ENCODE measurements around the gene FAM184B.
"Not testable (repeated sequence)": the region's sequence is repeated elsewhere in the genome, so short reads cannot be mapped to it uniquely, and the experiment has no call there.

The FAM184B gene

GRCh38 chr4:17680559-17681280, 100.7 kb downstream of the FAM184B start:
- no peak for DNase-seq

- DNase-seq: no peak
These were observed 111.0 kb downstream of the FAM184B start for GRCh38 chr4:17670423-17670822.

DNA sequence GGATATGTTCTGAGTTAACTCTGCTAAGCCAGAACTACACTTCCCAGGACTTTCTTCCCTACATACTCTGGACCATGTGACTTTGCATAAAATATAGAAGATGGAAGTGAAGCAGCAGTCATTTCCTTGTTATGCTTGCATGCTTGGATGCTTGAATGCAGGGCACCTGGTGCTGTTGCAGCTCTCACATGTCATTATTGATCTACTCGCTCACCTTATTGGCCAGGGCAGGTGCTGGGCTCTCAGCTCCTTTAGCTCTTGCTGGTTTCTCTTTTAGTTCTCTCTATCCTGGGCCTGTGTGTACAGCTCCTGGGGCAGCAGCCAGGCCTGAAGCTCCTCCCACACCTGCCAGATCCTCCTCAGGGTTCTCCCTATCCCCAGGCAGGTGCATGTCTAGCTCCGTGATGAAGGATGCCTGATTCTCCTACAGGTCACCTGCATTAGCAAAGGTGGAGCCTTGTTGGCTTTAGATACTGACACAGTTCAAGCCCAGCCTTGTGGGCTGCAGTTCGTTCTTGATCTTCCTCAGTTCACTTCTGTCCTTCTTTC, 113.7 kb downstream of the FAM184B start:
- DNase-seq: no peak

DNA sequence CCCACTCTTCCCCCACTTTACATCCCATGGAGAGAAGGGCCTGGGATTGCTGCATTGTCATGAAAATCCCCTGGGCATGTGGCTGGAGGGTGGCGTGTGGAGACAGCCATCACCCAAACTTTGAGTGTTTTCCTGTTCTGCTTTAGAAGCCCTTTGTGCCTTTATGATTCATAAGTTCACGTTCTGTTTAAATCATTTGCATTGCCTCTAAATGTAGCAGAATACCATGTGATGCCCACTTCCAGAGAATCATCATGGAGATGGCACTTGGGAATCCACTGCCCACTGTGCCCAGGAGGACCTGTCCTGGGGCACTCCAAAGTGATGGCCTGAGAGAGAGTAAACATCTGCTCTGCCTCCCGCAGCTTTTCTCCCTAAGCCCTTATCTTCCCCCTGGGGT, 114.2 kb downstream of the FAM184B start:
- DNase-seq: no peak

GRCh38 chr4:17665852-17666251, 115.6 kb downstream of the FAM184B start:
- DNase-seq: no peak

DNA sequence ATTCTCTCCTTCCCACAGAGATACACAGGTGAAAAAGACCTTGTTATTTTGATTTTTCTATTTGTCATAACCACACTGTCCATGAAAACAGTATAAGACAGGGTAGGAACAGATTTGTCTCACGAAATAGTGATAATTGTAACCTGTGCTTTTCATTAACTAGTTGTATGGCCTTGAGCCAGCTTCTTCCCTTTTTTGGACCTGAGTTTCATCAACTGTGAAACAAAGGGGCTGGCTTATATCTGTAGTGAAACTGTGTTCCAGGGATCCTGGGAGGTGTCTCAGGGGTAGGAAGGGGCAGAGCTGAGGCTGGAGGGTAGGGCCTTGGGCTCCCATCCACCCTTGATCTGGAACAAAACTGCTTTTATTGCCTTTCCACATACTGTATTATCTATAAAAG, 116.1 kb downstream of the FAM184B start:
- no peak for DNase-seq

- DNase-seq: no peak
These were observed 116.7 kb downstream of the FAM184B start for GRCh38 chr4:17664755-17665154.

DNA sequence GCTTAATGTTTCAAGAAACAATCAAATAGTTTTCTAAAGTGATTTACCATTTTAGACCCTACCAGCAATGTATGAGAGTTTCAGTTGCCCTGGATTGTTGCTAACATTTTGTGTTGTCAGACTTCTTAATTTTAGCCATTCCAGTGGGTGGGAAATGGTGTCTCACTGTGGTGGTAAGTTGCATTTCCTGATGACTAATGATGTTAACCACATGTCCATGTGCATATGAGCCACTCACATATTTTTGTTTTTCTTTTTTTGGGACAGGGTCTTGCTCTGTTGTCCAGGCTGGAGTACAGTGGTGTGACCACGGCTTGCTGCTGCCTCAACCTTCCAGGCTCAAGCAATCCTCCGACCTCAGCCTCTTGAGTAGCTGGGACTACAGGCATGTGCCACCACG, 118.7 kb downstream of the FAM184B start:
- DNase-seq: no peak

DNA sequence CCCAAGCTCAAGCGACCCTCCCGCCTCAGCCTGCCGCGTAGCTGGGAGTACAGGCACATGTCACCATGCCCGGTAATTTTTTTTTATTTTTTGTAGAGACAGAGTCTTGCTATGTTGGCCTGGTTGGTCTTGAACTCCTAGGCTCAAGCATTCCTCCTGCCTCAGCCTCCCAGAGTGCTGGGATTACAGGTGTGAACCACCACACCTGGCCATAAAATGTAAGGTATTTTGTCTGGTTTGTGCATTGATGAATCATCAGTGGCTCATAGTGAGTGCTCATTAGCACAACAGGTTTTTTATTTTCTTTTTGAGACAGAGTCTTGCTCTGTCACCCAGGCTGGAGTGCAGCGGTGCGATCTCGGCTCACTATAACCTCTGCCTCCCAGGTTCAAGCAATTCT, 122.2 kb downstream of the FAM184B start:
- DNase-seq: not testable (repeated sequence)

GRCh38 chr4:17657849-17658248, 123.6 kb downstream of the FAM184B start:
- DNase-seq: no peak

DNA sequence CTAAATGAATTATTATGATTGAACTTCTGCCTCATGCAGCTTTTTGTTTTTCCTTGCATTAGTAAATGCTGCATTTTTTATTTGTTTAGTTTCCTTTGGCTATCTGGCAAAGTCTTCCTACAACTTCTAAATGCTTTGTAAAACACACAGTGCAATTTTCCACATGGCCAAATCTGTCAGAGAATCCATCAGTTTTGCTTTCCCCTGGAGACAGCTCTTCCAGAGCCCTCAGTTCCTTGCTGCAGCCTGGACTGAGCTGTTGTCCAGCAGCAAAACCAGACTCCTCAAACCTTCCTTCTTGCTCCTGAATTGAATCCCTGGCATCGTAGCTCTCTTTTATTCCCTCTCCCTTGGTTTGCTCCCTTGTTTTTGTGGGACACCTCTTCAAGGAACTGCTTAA, 124.3 kb downstream of the FAM184B start:
- no peak for DNase-seq

DNA sequence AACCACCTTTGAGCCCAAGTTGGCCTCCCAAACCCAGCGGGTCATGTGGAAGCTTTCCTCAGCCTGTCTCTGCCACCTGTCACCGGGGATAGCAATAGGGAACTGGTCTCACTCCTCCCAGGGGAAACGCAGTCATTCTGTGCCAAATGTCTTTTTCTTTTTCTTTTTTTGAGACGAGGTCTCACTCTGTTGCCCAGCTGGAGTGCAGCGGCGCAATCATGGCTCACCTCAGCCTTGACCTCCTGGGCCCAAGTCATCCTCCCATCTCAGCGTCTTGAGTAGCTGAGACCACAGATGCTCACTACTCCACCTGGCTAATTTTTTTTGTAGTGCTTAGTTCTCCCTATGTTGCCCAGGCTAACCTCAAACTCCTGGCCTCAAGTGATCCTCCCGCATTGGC, 126.7 kb downstream of the FAM184B start:
- no peak for DNase-seq

- no peak for DNase-seq
These were observed 131.0 kb downstream of the FAM184B start for GRCh38 chr4:17650406-17650805.

DNA sequence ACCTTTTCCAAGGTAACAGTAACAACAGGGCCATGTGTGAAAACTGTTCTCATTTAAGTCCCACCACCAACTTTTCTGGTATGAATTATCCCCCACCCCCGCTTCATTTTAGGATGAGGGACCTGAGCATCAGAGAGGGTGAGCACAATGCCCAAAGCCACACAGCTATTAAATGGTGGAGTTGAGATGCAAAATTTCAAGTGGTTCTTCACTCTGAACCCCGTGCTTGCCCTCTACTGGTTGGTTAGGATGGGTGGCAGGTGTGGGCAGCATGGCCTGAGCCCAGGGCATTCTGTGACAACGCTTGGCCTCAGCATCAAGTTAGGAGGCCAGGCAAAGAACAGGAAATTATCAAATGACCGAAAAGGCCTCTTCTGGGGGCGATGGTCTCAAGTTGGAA, 133.5 kb downstream of the FAM184B start:
- DNase-seq: no peak

GRCh38 chr4:17647176-17647806, 134.1 kb downstream of the FAM184B start:
- no peak for DNase-seq

DNA sequence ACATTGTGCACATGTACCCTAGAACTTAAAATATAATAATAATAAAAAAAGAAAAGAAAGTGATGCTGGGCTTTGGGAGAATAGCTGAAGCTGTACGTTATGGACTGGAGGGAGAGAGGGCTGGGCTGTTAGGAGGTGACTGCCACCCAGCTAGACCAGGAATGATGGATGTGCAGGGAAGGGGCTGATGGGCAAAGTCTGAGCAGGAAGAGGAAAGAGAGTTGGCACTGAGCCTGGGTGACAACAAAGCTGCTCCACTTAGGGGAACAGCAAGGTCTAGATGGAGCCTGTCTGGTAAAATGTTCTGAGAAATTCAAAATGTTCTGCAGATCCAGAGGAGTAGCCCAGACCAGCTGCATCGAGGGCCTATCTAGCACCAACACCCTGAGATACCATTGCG, 134.7 kb downstream of the FAM184B start:
- no peak for DNase-seq

- DNase-seq: no peak
These were observed 139.0 kb downstream of the FAM184B start for GRCh38 chr4:17642398-17642783.

DNA sequence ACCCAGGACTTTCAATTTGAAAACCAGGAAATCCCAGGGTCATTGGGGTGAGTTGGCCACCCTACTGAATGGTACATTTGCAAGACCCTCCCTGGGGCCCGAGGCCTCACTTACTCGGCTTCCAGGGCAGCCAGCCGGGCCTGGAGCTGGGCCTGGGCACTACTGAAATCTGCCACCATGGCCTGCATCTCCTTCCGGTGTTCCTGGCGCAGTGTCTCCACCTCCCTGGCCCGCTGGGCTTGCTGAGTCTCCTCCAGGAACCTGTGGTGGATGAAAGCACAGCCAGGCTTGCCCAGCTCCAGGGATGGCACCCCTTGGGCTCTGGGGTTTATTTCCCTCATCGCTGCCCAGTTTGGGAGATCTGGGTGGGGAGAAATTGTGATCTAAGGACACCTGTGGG, 142.3 kb downstream of the FAM184B start:
- DNase-seq: no peak

- DNase-seq: peak; percentile 73
These were observed 144.5 kb downstream of the FAM184B start for GRCh38 chr4:17636696-17637622.

DNA sequence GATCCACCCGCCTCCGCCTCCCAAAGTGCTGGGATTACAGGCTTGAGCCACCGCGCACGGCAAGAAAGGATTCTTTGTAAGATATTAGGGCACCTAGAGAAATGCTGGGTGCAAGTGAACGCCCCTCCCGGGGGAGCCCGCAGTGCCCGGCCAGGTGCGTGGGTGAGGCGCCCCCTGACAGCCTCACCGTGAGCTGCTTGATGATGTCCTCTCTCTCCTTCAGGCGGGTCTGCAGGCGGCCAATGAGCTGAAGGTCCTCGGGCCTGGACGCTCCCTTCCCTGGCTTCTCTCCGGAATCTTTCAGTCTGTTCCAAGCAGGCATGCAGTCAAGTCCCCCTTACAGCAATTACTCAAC, 145.1 kb downstream of the FAM184B start:
- no peak for DNase-seq

- no peak for DNase-seq
These were observed 146.4 kb downstream of the FAM184B start for GRCh38 chr4:17635056-17635455.

DNA sequence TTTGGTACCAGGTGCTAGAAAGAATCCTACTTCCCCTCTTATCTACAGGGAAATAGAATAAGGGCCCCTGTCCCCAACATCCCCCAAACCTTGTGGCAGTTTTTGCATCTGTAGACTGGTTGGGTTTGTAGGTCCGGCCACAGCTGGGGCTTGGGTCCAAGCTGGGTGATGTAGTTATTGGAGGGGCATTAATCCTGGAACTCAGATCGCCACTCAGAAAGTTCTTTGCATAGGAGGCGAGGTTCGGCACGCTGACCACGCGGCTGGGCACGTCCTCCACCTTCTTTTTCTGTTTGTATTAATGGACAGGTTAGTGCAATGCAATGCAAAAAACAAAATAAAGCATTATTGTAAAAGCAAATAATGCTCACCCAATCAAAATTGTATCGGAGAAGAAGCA, 147.8 kb downstream of the FAM184B start:
- DNase-seq: no peak

DNA sequence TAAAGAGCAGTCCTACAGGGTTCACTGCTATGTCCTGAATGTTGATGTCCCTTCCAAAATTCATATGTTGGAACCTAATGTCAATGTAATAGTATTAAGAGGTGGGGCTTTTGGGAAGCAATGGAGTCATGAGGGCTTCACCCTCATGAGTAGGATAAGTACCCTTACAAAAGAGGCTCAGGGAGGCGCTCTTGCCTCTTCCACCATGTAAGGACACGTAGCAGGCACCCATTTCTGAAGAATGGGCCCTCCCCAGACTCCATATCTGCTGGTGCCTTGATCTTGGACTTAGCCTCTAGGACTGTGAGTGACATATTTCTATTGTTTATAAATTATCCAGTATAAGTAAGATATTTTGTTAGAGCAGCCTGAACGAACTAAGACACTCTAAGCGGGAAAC, 151.2 kb downstream of the FAM184B start:
- DNase-seq: no peak

DNA sequence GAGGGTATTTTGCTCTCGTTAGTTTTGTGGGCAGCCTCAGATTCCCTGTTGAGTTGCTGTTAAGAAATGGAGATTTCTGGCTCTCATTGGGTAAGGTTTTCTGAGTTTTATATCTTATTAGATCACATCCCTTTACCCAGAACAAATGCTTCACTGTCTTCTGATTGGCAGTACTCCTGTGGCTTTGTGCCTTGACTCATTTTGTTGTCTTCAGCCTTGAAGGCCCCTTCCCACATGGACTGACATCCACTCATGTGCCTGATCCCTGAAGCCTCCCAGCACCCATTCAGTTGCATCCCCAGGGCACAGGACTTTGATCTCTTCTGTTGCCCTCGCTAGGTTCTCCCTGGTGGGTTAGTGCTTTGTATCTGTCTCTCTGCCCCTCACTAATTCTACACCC, 156.6 kb downstream of the FAM184B start:
- no peak for DNase-seq
